Glutamatergic neuron (in vitro differentiated cells): ENCODE measurements around the gene WWP2. TPM values are rescaled to one million over a fixed set of nuclear protein-coding genes. Genes with fewer than 3 reads are reported as not detected.
"Not testable (repeated sequence)": the region's sequence is repeated elsewhere in the genome, so short reads cannot be mapped to it uniquely, and the experiment has no call there.

Experiments used
- DNase-seq: peaks from one replicate; pipeline ENCODE4 v3.0.0; 2022
- H3K27ac Mint-ChIP-seq: one replicate; pipeline ENCODE4 v1.8.0; 2020; ENCODE audit warnings: mild to moderate bottlenecking, mixed read lengths, inconsistent platforms; ENCODE audit not compliant: unreplicated experiment
- H3K27me3 Mint-ChIP-seq: one replicate; pipeline ENCODE4 v1.8.0; 2020; ENCODE audit warnings: mild to moderate bottlenecking, moderate library complexity, mixed read lengths, inconsistent platforms; ENCODE audit not compliant: unreplicated experiment
- H3K36me3 Mint-ChIP-seq: one replicate; pipeline ENCODE4 v1.8.0; 2020; ENCODE audit warnings: mild to moderate bottlenecking, mixed read lengths, inconsistent platforms; ENCODE audit not compliant: unreplicated experiment
- H3K4me1 Mint-ChIP-seq: one replicate; pipeline ENCODE4 v1.8.0; 2020; ENCODE audit warnings: mild to moderate bottlenecking, low read depth, mixed read lengths, inconsistent platforms; ENCODE audit not compliant: unreplicated experiment
- H3K4me3 Mint-ChIP-seq: one replicate; pipeline ENCODE4 v1.8.0; 2020; ENCODE audit warnings: mild to moderate bottlenecking, mixed read lengths, inconsistent platforms; ENCODE audit not compliant: unreplicated experiment
- H3K9me3 Mint-ChIP-seq: one replicate; pipeline ENCODE4 v1.8.0; 2020; ENCODE audit warnings: mild to moderate bottlenecking, moderate library complexity, mixed read lengths, inconsistent platforms; ENCODE audit not compliant: unreplicated experiment
- total RNA-seq: library from RNA; stranded (reverse); fragmentation: NEBNext Ultra II Directional; extraction: Animal tissue kit (Norgen Biotek cat#: 25700); gene quantifications from one replicate; pipeline ENCODE4 v1.2.1, GENCODE V29; 2021; ENCODE audit not compliant: unreplicated experiment
- TF ChIP-seq, protein P1 (sequence below): fragments of 200-600 bp; sonication (generic); IDR thresholded peaks from one replicate; pipeline ENCODE4 v1.5.0; 2021; ENCODE audit not compliant: partially characterized antibody, unreplicated experiment

Gene WWP2
- total RNA-seq, 1 donor from 2014 or later = 46.8 TPM

DNA sequence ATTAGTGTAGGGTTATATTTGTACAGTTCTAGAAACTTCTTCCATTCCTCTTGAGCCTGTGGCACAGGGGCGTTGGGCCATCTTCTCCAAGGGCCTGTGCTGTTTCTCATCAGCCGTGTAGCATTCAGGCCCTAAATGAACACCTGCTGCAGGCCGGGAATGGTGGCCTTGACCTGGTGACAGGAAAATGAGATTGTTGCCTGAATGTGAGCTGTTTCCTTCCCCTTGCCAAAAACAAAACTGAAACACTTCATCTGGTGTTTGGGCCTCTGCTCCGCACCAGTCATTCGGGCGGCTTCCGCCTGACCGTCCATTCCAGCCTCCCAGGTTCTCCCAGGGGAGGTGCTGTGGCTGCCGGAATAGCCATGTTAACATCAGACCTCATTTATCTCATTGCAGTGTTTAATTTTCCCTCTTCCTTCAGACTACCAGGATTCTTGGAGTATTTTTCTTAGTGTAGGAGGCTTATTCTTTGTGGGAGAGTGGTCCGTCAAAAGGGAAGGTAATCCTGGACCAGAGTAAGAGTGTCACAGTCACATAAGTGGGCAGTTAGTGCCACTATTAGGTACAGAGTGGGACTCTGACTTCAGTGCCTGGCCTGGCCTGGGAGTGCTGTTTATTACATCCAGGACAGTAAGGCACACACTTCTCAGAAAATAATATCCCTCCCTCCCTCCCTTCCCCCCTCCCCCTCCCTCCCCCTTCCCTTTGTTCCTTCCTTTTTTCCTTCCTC lies 61.9 kb downstream of the WWP2 start:
- DNase-seq = peak; percentile 58
- Mint-ChIP-seq H3K27me3 (peaks cover 7% of the 10 kb centered on the region), H3K4me1 (peaks cover 33% of the 10 kb centered on the region), H3K27ac (peak overlapping the region; percentile 52), H3K36me3 (peaks cover 4% of the 10 kb centered on the region), H3K9me3 (peaks cover 7% of the 10 kb centered on the region), H3K4me3 (no peak overlapping the region)
- TF ChIP-seq, protein P1, sequence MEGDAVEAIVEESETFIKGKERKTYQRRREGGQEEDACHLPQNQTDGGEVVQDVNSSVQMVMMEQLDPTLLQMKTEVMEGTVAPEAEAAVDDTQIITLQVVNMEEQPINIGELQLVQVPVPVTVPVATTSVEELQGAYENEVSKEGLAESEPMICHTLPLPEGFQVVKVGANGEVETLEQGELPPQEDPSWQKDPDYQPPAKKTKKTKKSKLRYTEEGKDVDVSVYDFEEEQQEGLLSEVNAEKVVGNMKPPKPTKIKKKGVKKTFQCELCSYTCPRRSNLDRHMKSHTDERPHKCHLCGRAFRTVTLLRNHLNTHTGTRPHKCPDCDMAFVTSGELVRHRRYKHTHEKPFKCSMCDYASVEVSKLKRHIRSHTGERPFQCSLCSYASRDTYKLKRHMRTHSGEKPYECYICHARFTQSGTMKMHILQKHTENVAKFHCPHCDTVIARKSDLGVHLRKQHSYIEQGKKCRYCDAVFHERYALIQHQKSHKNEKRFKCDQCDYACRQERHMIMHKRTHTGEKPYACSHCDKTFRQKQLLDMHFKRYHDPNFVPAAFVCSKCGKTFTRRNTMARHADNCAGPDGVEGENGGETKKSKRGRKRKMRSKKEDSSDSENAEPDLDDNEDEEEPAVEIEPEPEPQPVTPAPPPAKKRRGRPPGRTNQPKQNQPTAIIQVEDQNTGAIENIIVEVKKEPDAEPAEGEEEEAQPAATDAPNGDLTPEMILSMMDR = no peak

DNA sequence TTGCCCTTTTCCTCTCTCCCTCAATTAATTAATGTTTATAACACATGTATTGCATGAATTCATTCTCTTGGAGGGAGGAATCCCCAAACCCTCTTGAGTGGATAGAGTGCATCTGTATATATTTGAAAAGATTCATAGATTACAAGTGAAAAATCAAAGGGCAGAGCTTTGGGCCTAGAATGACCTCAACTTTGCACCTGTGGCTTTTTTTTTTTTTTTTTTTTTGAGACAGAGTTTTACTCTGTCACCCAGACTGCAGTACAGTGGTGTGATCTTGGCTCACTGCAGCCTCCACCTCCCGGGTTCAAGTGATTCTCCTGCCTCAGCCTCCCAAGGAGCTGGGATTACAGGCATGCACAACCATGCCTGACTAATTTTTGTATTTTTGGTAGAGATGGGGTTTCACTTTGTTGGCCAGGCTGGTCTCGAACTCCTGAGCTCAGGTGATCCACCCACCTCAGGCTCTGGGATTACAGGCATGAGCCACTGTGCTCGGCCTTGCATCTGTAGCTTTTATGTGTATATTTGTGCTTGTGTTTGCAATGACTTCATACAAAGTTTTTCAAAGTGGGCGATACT lies 62.5 kb downstream of the WWP2 start:
- H3K4me1 Mint-ChIP-seq = peaks cover 30% of the 10 kb centered on the region
- H3K9me3 Mint-ChIP-seq, H3K36me3 Mint-ChIP-seq, H3K4me3 Mint-ChIP-seq, H3K27ac Mint-ChIP-seq, DNase-seq, H3K27me3 Mint-ChIP-seq: not testable (repeated sequence)

DNA sequence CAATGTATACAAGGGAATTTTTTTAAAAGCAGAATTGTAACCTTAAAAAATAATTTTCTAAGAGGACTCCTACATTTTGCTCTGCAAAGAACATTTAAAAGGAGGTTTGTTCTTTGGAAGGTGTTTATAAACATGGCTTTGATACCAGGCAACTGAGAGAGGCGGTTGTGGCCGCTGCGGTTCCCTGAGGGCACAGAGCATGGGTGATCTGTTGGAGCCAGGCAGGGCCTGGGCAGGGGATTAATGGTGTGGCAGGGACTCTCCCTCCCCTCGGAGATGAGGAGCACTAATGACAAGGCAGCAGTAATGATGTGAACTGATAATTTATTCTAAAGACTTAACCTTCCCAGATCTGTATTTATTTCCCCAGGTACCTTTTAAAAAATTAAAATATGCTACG lies 65.4 kb downstream of the WWP2 start:
- Mint-ChIP-seq H3K36me3 (no peaks in the 10 kb centered on the region), H3K27ac (no peak overlapping the region), H3K4me3 (no peak overlapping the region), H3K4me1 (peaks cover 16% of the 10 kb centered on the region), H3K9me3 (no peaks in the 10 kb centered on the region), H3K27me3 (peaks cover 2% of the 10 kb centered on the region)
- TF ChIP-seq, protein P1 = no peak
- no peak for DNase-seq

DNA sequence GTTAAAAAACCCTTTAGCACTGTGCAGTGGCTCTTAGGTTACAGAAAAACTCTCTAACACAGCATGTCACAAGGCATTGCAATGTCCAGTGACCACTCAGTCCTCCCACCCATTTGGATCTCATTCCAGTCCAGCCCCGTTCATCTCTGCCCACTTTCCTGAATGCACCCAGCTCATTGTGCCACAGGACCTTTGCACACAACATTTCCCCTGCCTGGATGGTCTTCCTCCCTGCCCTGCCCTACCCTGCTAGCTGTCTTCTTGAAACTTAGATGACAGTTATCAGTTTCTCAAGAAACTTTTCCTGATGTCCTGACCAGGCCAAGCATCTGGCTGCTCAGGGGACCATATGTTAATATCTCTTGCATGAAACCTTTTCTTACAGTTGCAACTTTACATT lies 67.2 kb downstream of the WWP2 start:
- H3K27ac Mint-ChIP-seq = no peak overlapping the region

DNA sequence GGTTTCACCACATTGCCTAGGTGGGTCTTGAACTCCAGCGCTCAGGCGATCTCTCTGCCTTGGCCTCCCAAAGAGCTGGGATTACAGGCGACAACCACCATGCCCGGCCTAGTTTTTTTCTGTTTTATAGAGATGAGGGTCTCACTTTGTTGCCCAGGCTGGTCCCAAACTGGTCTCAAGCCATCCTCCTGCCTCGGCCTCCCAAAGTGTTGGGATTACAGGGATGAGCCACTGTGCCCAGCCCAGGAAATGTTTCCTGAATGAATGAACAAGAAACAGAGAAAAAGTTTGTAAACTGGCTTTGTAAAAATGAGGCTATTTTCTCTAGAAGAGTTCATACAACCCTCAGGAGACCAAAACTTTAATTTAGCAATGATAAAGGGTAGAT lies 68.0 kb downstream of the WWP2 start:
- H3K27me3 Mint-ChIP-seq = no peaks in the 10 kb centered on the region
- H3K4me3 Mint-ChIP-seq = no peak overlapping the region
- H3K4me1 Mint-ChIP-seq = peaks cover 26% of the 10 kb centered on the region
- no peak for DNase-seq
- H3K27ac Mint-ChIP-seq = no peak overlapping the region
- peaks cover 1% of the 10 kb centered on the region for H3K9me3 Mint-ChIP-seq
- TF ChIP-seq, protein P1 = no peak
- H3K36me3 Mint-ChIP-seq = no peaks in the 10 kb centered on the region

More for the DNA sequence above, 67.2 kb downstream of the WWP2 start:
- no peaks in the 10 kb centered on the region for H3K27me3 Mint-ChIP-seq
- H3K9me3 Mint-ChIP-seq = peaks cover 1% of the 10 kb centered on the region
- H3K4me1 Mint-ChIP-seq = peaks cover 23% of the 10 kb centered on the region
- H3K36me3 Mint-ChIP-seq = no peaks in the 10 kb centered on the region
- DNase-seq = no peak
- H3K4me3 Mint-ChIP-seq = no peak overlapping the region
- TF ChIP-seq, protein P1 = no peak
